Brain microvascular endothelial cell (primary cell): ENCODE results near the gene RSPH1.

Source experiments
- DNase-seq: peaks from one replicate; pipeline ENCODE4 v3.0.0-alpha.2; 2020
- H3K27ac ChIP-seq: fragments of 250-450 bp; sonication (Bioruptor Pico); 2 replicates; pipeline ENCODE4 v1.5.1; 2020; ENCODE audit warnings: mild to moderate bottlenecking, moderate library complexity
- H3K27me3 ChIP-seq: fragments of 250-450 bp; sonication (Bioruptor Pico); replicated peaks from 2 replicates; pipeline ENCODE4 v1.5.1; 2020; ENCODE audit warnings: mild to moderate bottlenecking
- H3K36me3 ChIP-seq: fragments of 250-450 bp; sonication (Bioruptor Pico); replicated peaks from 2 replicates; pipeline ENCODE4 v1.5.1; 2020; ENCODE audit warnings: mild to moderate bottlenecking
- H3K4me3 ChIP-seq: 2 replicates; pipeline ENCODE4 v1.5.1; 2011; ENCODE audit warnings: low read depth, mild to moderate bottlenecking, control low read depth, low read length, moderate library complexity
- in situ Hi-C: cut with HindIII; loops from 2 replicates; pipeline ENCODE4 v1.10.0; 2017; ENCODE audit warnings: low sequenced_read_pairs, low pct_ligation_motif_present
- TF ChIP-seq, protein P1 (sequence below): IDR thresholded peaks from 2 replicates; pipeline ENCODE4 v1.5.1; 2011; ENCODE audit warnings: low read depth, mild to moderate bottlenecking, moderate library complexity, low read length, control low read depth, inconsistent platforms; ENCODE audit errors: missing control alignments

The RSPH1 gene

DNA sequence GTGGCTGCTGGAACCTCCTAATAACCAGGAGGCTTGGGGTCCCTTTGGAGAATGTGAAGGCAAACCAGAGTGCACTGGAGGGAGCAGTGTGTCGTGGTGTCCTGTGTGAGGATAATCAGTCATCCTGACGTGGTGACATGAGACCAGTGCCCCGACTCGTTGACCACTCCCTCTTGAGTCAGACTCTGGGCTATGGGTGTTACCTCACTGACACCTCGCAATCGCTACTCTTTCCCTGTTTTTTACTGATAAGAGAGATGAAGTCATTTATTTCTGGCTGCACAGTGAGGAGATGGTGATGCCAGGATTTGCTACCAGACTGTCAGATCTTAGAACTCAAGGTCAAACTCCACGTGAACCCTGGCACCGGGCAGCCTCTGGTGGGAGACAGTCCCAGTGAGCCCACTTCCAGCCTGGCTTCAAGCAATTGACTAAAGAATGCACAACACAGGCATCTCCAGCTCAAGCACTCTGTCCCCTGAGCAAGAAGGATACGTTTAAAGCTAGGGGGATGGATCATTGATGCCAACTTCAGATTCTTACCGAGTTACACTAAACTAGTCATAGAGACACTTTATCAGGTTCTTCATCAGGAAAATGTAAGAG lies 62.0 kb downstream of the RSPH1 start:
- Histone ChIP-seq H3K27ac (no peak overlapping the region), H3K27me3 (no peaks in the 10 kb centered on the region), H3K4me3 (no peak overlapping the region), H3K36me3 (no peaks in the 10 kb centered on the region)
- no peak for DNase-seq
- TF ChIP-seq, protein P1, sequence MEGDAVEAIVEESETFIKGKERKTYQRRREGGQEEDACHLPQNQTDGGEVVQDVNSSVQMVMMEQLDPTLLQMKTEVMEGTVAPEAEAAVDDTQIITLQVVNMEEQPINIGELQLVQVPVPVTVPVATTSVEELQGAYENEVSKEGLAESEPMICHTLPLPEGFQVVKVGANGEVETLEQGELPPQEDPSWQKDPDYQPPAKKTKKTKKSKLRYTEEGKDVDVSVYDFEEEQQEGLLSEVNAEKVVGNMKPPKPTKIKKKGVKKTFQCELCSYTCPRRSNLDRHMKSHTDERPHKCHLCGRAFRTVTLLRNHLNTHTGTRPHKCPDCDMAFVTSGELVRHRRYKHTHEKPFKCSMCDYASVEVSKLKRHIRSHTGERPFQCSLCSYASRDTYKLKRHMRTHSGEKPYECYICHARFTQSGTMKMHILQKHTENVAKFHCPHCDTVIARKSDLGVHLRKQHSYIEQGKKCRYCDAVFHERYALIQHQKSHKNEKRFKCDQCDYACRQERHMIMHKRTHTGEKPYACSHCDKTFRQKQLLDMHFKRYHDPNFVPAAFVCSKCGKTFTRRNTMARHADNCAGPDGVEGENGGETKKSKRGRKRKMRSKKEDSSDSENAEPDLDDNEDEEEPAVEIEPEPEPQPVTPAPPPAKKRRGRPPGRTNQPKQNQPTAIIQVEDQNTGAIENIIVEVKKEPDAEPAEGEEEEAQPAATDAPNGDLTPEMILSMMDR = no peak
- in situ Hi-C loops = no loop called here

DNA sequence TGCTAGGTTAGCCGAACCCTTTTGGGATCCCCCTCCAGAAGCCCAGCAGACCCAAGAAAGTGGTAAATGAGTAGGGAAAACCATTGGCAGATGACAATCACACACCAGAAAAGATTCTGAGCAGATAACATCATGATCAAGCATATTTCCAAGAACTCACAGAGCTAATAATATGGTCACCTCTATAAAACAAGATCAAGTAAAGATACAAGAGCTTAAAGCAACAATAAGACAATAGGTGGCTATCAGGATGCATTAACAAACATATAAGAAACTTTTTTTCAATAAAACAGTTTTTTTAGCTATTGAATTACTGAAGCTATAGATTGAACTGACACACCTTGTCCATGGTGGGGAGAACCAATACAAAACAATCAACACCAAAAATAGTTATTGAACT lies 63.3 kb downstream of the RSPH1 start:
- Histone ChIP-seq H3K36me3 (no peaks in the 10 kb centered on the region), H3K27me3 (no peaks in the 10 kb centered on the region), H3K4me3 (no peak overlapping the region), H3K27ac (no peak overlapping the region)
- TF ChIP-seq, protein P1 = no peak
- in situ Hi-C loops = no loop called here
- DNase-seq = no peak

DNA sequence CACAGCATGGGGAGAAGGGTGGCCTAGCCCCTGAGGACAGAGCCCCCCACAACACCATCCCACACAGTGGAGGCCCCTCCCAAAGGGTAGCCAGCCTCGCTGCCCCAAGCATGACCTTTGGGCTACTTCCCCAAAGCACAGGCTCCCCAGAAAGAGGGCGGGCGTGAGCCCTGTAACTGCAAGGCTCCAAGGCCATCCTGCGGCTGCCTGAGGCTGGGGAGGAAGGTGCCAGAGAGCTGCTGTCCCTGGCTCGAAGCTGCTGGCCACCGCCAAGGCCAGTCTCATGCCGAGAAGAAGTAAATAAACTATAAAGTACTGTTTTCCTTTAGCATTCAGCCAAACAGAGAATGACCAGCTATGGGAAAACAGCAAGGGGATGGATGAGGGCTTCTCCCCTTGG lies 64.8 kb downstream of the RSPH1 start:
- H3K4me3 ChIP-seq = no peak overlapping the region
- TF ChIP-seq, protein P1 = no peak
- in situ Hi-C loops = no loop called here
- H3K27me3 ChIP-seq = no peaks in the 10 kb centered on the region
- no peak overlapping the region for H3K27ac ChIP-seq
- H3K36me3 ChIP-seq = no peaks in the 10 kb centered on the region
- no peak for DNase-seq

DNA sequence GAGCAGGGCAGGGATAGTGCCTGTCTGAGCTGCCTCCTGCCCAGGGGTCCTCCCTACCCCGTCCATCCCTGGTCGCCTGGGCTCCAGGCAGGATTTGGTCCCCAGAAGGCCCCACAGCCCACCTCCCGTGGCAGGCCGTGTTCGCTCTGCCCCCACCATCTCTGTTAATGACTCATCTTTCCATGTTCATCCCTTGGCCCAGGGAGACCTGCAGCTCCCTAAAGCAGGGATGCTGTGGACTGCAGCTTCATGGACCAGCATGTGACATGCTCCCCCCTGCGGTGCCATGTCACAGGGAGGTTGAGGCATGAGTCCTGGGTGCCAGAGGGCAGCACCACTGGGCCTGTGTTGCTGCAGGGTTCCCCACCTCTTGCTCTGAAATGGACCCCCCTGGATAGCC lies 65.5 kb downstream of the RSPH1 start:
- H3K4me3 ChIP-seq = no peak overlapping the region
- in situ Hi-C loops = no loop called here
- TF ChIP-seq, protein P1 = no peak
- H3K27ac ChIP-seq = no peak overlapping the region
- no peak for DNase-seq
- no peaks in the 10 kb centered on the region for H3K36me3 ChIP-seq
- H3K27me3 ChIP-seq = no peaks in the 10 kb centered on the region

DNA sequence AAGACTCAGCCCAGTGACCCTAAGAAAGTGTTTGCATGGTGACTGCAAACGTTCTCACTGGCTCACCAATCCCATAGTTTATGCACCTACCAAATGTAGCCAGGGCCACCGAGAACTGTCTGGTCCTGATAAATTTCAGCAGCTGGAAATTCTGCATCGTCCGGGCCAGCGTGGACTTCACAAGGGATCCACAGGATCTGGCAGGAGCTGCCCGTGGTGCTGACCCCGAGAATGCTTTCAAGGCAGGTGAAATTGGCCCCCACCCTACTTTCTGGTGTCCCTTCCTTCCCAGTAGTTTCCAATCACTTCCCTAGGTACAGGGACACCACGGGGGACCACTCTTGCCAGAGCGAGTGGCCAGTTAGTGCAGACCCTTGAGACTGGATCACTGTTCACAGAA lies 66.2 kb downstream of the RSPH1 start:
- Histone ChIP-seq H3K27me3 (no peaks in the 10 kb centered on the region), H3K36me3 (no peaks in the 10 kb centered on the region), H3K27ac (no peak overlapping the region), H3K4me3 (no peak overlapping the region)
- in situ Hi-C loops = no loop called here
- no peak for DNase-seq
- TF ChIP-seq, protein P1 = no peak

DNA sequence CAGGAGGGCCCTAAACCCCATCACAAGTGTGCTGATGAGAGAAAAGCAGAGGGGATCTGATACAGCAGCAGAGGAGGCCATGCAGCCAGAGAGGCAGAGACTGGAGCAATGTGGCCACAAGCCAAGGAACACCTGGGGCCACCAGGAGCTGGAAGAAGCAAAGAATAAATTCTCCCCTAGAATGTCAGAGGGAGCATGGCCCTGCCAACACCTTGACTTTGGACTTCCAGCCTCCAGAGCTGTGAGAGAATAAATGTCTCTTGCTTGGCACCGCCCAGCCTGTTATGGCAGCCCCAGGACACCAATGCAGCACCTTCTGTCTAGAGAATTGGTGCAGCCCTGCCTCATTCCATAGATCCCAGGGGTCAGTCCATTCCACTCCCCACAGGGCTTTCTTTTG lies 67.0 kb downstream of the RSPH1 start:
- no peak overlapping the region for H3K4me3 ChIP-seq
- DNase-seq = no peak
- in situ Hi-C loops = no loop called here
- H3K36me3 ChIP-seq = no peaks in the 10 kb centered on the region
- H3K27me3 ChIP-seq = no peaks in the 10 kb centered on the region
- TF ChIP-seq, protein P1 = no peak
- H3K27ac ChIP-seq = no peak overlapping the region
